Measurements from ENCODE around the gene STARD3.

DNA sequence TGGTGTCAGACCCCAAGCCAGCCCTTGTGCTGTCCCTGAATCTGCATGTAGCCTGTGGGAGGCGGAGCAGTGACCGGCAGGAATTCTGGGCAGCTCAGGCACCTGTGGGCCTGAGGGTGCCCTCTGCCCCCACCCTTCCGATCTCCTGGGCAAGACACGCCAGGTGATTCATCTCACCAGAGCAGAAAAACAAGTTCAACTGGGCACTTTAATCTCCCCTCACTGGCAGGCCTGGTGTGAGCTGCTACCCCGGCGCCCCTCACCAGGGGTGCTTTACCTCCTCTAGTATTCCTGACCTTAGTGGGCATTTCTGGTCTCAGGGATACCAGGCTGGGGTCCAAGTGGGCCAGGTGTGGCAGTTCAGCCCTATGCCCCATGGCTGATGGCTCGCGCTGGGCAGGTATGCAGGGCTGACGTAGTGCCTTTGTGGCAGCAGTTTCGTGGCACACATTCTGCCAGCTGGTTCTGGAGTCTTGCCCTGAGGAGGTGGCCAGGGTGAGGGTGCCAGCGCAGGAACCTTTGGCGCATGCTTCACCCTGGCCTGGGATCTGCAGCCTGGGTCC, 68.9 kb downstream of the STARD3 start:
- TF ChIP-seq SIN3A (IDR thresholded peaks at IDR 0.05; ENCODE audit: borderline replicate concordance, insufficient read depth, low read depth, low read length) (no peak), CTCF (IDR thresholded peaks at IDR 0.05) (no peak), POLR2AphosphoS5 (IDR thresholded peaks at IDR 0.05; ENCODE audit: low read depth, low read length) (no peak)
